Activated naive CD8-positive, alpha-beta T cell treated with anti-CD3 and anti-CD28 coated beads for 36 hours (primary cell): ENCODE data around the gene TMEM176B. TPM values are rescaled to one million over a fixed set of nuclear protein-coding genes. Genes with fewer than 3 reads are reported as not detected.

Source experiments
- DNase-seq: peaks from one replicate; pipeline ENCODE4 v3.0.0; 2021
- H3K27ac Mint-ChIP-seq: one replicate; pipeline ENCODE4 v1.8.0; 2022; ENCODE audit warnings: mild to moderate bottlenecking, moderate library complexity, mixed read lengths
- H3K27me3 Mint-ChIP-seq: one replicate; pipeline ENCODE4 v1.8.0; 2022; ENCODE audit warnings: mild to moderate bottlenecking, mixed read lengths
- H3K36me3 Mint-ChIP-seq: one replicate; pipeline ENCODE4 v1.8.0; 2021; ENCODE audit warnings: mild to moderate bottlenecking, mixed read lengths
- H3K4me1 Mint-ChIP-seq: one replicate; pipeline ENCODE4 v1.8.0; 2021; ENCODE audit warnings: mixed read lengths
- H3K4me3 Mint-ChIP-seq: one replicate; pipeline ENCODE4 v1.8.0; 2022; ENCODE audit warnings: mild to moderate bottlenecking, moderate library complexity, mixed read lengths
- H3K9me3 Mint-ChIP-seq: one replicate; pipeline ENCODE4 v1.8.0; 2022; ENCODE audit warnings: mixed read lengths
- total RNA-seq, 2 experiments: library from RNA; stranded (reverse); gene quantifications; one replicate each; pipeline ENCODE4 v1.2.3, GENCODE V29; 2021

TMEM176B gene
- not detected for total RNA-seq

GRCh38 chr7:150799741-150800580 is at the start of gene TMEM176B:
TMEM176B (minus strand) TSS chr7:150800364; CDS start chr7:150796569, 3,795 bp downstream.
- Mint-ChIP-seq H3K4me1 (peaks cover 1% of the 10 kb centered on the region), H3K4me3 (peak within 1 kb of the TSS; percentile 38), H3K27ac (no peak within 1 kb of the TSS), H3K36me3 (no peaks in the 10 kb centered on the region), H3K9me3 (no peaks in the 10 kb centered on the region), H3K27me3 (peaks cover 59% of the 10 kb centered on the region)
- no peak for DNase-seq

DNA sequence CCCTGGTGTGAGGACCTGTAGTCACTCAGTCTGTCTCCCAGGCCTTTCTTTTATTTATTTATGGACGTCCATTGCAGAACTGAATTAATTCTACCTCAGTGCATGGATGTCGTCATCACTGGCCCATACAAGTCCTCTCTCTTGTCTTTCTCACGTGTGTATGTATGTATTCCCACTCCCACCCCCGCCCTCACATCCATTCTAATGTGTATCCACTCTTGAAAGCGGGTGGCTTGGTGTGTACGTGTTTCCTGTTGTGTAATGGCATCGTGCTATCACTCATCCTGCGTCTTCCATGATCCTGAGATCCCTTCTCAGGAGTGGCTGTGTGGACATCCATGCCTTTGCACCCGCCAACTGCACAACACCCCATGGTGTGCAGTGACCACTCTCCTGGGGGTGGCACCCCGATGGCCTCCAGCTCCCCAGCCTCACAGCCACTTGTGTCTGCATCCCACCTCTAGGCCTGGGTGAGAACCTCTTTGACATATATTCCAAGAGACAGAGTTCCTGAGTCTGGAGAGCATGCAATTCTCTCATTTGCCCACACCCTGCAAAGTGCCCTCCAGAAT is 49.1 kb upstream of the TMEM176B start:
- Mint-ChIP-seq H3K4me3 (no peak overlapping the region), H3K27me3 (peaks cover 26% of the 10 kb centered on the region), H3K27ac (no peak overlapping the region), H3K9me3 (no peaks in the 10 kb centered on the region), H3K4me1 (no peaks in the 10 kb centered on the region), H3K36me3 (no peaks in the 10 kb centered on the region)
- DNase-seq, result no peak

DNA sequence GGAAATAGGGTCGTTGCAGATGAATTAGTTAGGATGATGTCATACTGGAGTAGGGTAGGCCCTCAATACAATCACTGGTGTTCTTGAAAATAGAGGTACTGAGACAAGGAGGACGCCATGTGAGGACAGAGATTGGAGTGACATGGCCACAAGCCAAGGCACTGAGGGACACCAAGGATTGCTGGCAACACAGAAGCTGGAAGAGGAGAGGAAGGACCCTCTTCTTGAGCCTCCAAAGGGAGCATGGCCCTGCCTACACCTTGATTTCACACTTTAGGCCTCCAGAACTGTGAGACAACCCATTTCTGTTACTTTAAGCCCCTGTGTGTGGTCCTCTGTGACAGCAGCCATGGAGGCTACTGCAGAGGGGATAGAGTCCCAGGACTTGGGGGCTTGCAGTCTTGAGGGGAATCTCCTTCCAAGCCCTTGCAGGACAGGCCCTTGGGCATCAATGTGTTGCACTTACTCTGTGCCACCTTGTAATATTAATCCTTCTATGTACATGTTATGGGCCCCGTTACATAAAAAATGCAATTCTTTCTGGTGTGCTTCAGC is 48.5 kb upstream of the TMEM176B start:
- DNase-seq, result no peak
- peaks cover 26% of the 10 kb centered on the region for H3K27me3 Mint-ChIP-seq
- no peak overlapping the region for H3K27ac Mint-ChIP-seq
- no peaks in the 10 kb centered on the region for H3K4me1 Mint-ChIP-seq
- no peaks in the 10 kb centered on the region for H3K36me3 Mint-ChIP-seq
- no peak overlapping the region for H3K4me3 Mint-ChIP-seq
- no peaks in the 10 kb centered on the region for H3K9me3 Mint-ChIP-seq

DNA sequence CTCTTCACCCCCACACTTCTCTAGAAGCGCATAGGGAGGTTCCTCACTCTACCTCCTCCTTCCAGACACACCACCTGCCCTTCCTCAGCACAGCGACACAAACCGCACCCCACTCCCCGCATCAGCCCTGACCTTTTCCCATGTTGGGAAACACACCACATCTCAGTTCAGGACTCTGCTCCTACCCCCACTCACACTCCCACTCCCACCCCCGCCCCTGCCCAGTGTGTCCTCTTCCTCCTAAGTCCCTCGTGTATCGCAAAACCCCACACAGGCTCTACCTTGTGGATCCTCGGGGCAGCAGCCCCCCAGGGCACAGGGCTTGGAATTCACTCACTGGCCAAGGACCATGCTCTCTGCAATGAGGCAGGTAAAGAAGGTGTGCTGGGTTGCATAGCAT is 47.9 kb upstream of the TMEM176B start:
- H3K9me3 Mint-ChIP-seq, result no peaks in the 10 kb centered on the region
- peaks cover 26% of the 10 kb centered on the region for H3K27me3 Mint-ChIP-seq
- no peak overlapping the region for H3K27ac Mint-ChIP-seq
- H3K4me1 Mint-ChIP-seq, result no peaks in the 10 kb centered on the region
- H3K4me3 Mint-ChIP-seq, result no peak overlapping the region
- H3K36me3 Mint-ChIP-seq, result no peaks in the 10 kb centered on the region
- DNase-seq, result no peak

- no peaks in the 10 kb centered on the region for H3K36me3 Mint-ChIP-seq
- peaks cover 21% of the 10 kb centered on the region for H3K27me3 Mint-ChIP-seq
- no peak overlapping the region for H3K4me3 Mint-ChIP-seq
- DNase-seq, result no peak
- H3K4me1 Mint-ChIP-seq, result no peaks in the 10 kb centered on the region
- H3K9me3 Mint-ChIP-seq, result no peaks in the 10 kb centered on the region
- no peak overlapping the region for H3K27ac Mint-ChIP-seq
Measured at GRCh38 chr7:150847536-150847935, 47.4 kb upstream of the TMEM176B start.

DNA sequence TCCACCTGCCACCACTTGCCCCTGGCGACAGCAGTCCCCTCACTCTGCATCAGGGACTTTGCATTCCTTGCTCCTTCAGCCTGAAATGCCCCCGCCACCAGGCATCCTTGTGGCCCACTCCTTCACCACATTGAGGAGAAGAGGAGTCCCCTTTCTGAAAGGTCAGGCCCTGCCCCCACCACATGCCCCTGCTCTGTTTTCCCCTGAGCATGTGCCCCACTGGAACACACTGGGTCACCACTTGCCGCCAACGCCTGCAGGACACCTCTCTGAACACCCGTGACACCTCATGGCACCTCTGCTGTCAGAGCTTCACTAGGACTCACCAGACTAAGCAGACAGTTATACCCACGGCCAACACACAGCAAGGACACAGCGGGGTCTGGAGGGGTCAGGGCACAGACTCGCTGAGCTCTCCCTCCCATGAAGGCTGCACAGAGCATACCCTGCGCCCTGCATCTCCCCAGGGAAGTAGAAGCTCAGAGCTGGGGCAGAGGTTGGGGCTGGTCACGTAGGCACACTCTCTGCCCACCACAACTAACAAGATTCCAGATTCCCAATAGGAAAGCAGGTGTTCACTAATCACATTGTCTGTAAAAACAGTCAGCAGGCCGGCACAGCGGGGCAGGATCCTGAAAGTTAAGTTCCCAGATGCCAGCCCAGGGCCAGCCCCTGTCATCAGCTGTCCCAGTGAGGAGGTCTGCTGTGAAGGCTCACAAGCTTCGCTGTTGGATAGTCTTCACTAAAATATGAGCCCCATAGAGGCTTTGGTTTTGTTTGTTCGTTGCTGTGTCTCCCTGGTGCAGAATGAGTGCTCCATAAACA is 46.3 kb upstream of the TMEM176B start:
- H3K27ac Mint-ChIP-seq, result no peak overlapping the region
- H3K4me1 Mint-ChIP-seq, result no peaks in the 10 kb centered on the region
- no peak overlapping the region for H3K4me3 Mint-ChIP-seq
- DNase-seq, result no peak
- no peaks in the 10 kb centered on the region for H3K36me3 Mint-ChIP-seq
- no peaks in the 10 kb centered on the region for H3K9me3 Mint-ChIP-seq
- H3K27me3 Mint-ChIP-seq, result peaks cover 11% of the 10 kb centered on the region

- H3K4me3 Mint-ChIP-seq, result no peak overlapping the region
- no peaks in the 10 kb centered on the region for H3K4me1 Mint-ChIP-seq
- no peaks in the 10 kb centered on the region for H3K9me3 Mint-ChIP-seq
- no peak overlapping the region for H3K27ac Mint-ChIP-seq
- no peak for DNase-seq
- peaks cover 6% of the 10 kb centered on the region for H3K27me3 Mint-ChIP-seq
- no peaks in the 10 kb centered on the region for H3K36me3 Mint-ChIP-seq
Measured at GRCh38 chr7:150845421-150845861, 45.3 kb upstream of the TMEM176B start.

GRCh38 chr7:150842716-150843115 is 42.6 kb upstream of the TMEM176B start:
- H3K36me3 Mint-ChIP-seq, result no peaks in the 10 kb centered on the region

GRCh38 chr7:150842018-150842417 is 41.9 kb upstream of the TMEM176B start:
- Mint-ChIP-seq H3K9me3 (no peaks in the 10 kb centered on the region), H3K4me3 (no peak overlapping the region), H3K36me3 (no peaks in the 10 kb centered on the region), H3K4me1 (no peaks in the 10 kb centered on the region), H3K27me3 (no peaks in the 10 kb centered on the region), H3K27ac (no peak overlapping the region)
- no peak for DNase-seq

More at GRCh38 chr7:150842716-150843115, 42.6 kb upstream of the TMEM176B start:
- no peak overlapping the region for H3K27ac Mint-ChIP-seq
- H3K4me3 Mint-ChIP-seq, result no peak overlapping the region
- H3K27me3 Mint-ChIP-seq, result no peaks in the 10 kb centered on the region
- no peak for DNase-seq
- no peaks in the 10 kb centered on the region for H3K4me1 Mint-ChIP-seq
- H3K9me3 Mint-ChIP-seq, result no peaks in the 10 kb centered on the region

GRCh38 chr7:150838965-150839650 is 38.9 kb upstream of the TMEM176B start:
- no peak for DNase-seq
- H3K4me3 Mint-ChIP-seq, result no peak overlapping the region
- H3K27me3 Mint-ChIP-seq, result peaks cover 8% of the 10 kb centered on the region
- no peaks in the 10 kb centered on the region for H3K9me3 Mint-ChIP-seq
- H3K27ac Mint-ChIP-seq, result no peak overlapping the region
- H3K36me3 Mint-ChIP-seq, result no peaks in the 10 kb centered on the region
- H3K4me1 Mint-ChIP-seq, result no peaks in the 10 kb centered on the region

- Mint-ChIP-seq H3K27me3 (peaks cover 29% of the 10 kb centered on the region), H3K4me3 (no peak overlapping the region), H3K27ac (no peak overlapping the region), H3K4me1 (no peaks in the 10 kb centered on the region), H3K36me3 (no peaks in the 10 kb centered on the region), H3K9me3 (no peaks in the 10 kb centered on the region)
- no peak for DNase-seq
Measured at GRCh38 chr7:150835702-150836280, 35.6 kb upstream of the TMEM176B start.

DNA sequence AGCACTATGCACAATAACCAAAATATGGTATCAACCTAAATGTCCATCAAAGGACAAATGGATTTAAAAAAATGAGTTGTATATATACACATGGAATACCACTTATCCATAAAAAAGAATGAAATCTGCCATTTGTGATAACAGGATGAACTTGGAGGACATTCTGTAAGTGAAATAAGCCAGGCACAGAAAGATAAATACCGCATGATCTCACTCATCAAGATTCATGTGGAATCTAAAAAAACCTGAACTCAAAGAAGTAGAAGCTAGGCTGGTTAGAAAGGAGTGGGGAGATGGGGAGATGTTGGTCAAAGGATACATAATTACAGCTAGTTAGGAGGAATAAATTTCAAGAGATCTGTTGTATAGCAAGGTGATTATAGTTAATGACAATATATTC is 34.9 kb upstream of the TMEM176B start:
- Mint-ChIP-seq H3K27me3 (peaks cover 33% of the 10 kb centered on the region), H3K4me3 (no peak overlapping the region), H3K27ac (no peak overlapping the region), H3K9me3 (no peaks in the 10 kb centered on the region), H3K36me3 (no peaks in the 10 kb centered on the region), H3K4me1 (no peaks in the 10 kb centered on the region)
- no peak for DNase-seq

GRCh38 chr7:150831851-150832250 is 31.7 kb upstream of the TMEM176B start:
- Mint-ChIP-seq H3K27ac (no peak overlapping the region), H3K27me3 (peaks cover 47% of the 10 kb centered on the region), H3K36me3 (no peaks in the 10 kb centered on the region), H3K9me3 (no peaks in the 10 kb centered on the region), H3K4me1 (no peaks in the 10 kb centered on the region), H3K4me3 (no peak overlapping the region)
- no peak for DNase-seq

GRCh38 chr7:150830937-150831336 is 30.8 kb upstream of the TMEM176B start:
- DNase-seq, result no peak
- no peaks in the 10 kb centered on the region for H3K9me3 Mint-ChIP-seq
- peaks cover 53% of the 10 kb centered on the region for H3K27me3 Mint-ChIP-seq
- H3K27ac Mint-ChIP-seq, result no peak overlapping the region
- no peaks in the 10 kb centered on the region for H3K36me3 Mint-ChIP-seq
- H3K4me1 Mint-ChIP-seq, result no peaks in the 10 kb centered on the region
- H3K4me3 Mint-ChIP-seq, result no peak overlapping the region
